ENCODE results near the gene STK4.
A peak's percentile ranks its signal among the peaks of the same experiment; 100 is the strongest.

The STK4 gene

DNA sequence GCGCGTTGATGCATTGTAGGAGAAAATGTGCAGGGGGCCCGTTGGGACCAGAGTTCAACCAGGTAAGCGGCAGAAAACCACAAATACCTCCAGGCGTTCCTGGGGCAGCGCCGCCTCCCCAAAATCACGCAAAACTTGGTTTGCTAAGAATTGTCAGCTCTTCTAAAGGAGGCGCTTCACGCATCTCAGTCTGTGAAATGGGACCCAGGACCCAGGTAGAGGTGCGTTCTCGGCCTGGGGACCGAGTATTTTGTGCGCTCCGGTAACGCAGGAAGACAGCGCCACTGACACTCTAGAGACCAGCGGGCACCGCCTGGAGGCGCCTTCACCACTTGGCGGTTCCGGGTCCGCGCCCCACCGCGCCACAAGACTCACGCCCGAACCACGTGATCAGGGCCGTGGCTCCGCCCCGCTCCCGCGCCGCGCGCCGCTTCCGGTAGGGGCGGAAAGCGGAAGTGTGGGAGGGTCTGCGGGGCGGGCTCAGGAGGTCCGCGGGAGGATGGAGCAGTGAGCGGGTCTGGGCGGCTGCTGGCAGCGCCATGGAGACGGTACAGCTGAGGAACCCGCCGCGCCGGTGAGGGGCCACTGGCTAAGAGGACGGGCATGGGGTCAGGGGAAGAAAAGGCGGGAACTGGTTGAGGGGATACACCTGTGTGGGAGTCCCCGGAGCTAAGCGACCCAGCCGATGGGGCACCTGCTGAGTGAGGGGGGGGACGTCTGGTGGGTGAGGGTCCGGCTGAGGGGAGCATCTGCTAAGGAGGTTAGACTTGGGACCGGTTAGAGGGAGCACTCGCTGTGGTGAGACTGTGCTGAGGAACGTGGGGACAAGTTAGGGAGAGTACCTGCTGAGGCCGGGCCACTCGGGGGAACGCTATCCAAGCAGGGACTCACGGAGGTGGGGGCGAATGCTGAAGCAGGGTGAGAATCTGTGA is at the start of gene STK4:
TSS of gene STK4 (plus strand) at position 483 of the 932 bp plus-strand sequence. CDS start at position 540, 57 bp downstream.
- DNase-seq (ENCODE audit: low spot score) = peak; percentile 92

DNA sequence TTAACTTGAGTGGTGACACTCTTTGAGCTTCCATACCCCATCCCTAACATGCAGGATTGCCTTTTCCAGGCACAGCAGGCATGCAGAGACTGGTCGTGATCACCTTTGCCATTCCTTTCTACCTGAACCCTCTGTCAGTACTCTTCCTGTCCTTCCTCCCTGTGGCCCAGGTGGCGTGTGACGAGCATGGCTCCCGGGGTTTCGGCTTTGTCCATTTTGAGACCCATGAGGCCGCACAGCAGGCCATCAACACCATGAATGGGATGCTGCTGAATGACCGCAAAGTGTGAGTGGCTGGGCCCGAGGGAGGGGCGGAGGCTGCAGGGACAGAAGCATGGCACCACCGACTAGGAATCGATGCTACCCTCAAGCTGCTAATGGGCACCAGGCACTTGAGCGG is 49.7 kb upstream of the STK4 start:
- DNase-seq (ENCODE audit: low spot score) = no peak

DNA sequence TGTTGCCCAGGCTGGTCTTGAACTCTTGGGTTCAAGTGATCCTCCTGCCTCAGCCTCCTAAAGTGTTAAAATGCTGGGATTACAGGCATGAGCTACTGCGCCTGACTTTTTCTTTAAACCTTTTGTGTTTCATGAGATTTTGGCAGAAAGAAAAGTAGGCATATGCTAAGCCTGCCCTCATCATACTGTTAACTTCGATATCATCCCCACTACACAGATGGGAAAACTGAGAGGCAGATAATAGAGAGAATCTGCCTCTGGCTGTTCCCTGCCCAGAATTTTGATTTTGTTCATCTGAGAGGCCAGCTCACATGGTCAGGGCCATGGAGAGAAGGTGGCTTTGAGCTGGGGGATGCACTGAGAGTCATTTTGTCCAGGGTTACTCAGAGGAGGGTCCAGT is 48.9 kb upstream of the STK4 start:
- DNase-seq (ENCODE audit: low spot score) = no peak

DNA sequence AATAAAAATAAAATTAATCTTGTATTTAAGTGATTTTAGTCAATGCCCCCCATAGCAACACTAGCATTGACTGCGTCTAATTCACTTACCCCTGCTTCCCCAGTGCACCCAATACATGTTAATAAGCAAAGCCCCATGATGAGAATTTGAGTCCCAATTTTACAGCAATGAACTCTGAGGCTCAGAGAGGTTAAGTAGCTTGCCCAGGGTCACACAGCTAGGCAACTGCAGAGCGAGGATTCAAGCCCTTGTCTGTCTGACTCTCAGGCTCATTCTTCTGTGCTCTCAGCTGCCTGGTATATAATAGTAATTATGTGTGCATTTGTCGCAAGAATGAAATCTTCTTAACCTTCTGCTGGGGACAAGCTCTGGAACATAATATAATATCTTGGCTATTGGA is 48.0 kb upstream of the STK4 start:
- DNase-seq (ENCODE audit: low spot score) = no peak

DNA sequence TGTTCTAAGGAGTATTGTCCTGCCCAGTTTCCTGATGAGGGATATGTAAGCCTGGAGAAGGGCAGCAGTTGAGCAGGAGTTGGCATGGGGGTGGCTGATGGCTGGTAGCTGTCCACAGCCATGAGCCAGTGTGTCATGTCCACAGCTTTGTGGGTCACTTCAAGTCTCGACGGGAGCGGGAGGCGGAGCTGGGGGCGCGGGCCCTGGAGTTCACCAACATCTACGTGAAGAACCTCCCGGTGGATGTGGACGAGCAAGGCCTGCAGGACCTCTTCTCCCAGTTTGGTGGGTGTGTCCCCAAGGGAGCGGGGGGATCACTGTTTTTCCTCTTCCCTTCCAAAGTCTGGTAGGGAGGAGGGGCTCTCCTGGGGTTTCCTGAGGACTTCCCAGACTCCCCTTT is 47.6 kb upstream of the STK4 start:
- DNase-seq (ENCODE audit: low spot score) = no peak

DNA sequence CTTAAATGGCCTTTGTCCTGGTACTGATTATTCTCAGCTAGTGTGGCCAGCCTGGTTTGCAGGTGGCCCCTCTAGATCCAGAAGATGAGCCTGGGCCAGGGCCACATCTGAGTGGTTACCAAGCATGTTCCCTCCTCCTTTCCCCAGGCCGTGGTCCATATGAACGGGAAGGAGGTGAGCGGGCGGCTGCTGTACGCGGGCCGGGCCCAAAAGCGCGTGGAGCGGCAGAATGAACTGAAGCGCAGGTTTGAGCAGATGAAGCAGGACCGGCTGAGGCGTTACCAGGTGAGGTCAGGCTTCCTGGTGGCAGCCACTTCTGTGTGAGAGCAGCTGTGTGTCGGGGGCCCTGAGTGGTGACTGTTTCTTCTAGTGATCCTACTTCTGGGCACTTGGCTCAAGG is 44.9 kb upstream of the STK4 start:
- DNase-seq (ENCODE audit: low spot score) = no peak

DNA sequence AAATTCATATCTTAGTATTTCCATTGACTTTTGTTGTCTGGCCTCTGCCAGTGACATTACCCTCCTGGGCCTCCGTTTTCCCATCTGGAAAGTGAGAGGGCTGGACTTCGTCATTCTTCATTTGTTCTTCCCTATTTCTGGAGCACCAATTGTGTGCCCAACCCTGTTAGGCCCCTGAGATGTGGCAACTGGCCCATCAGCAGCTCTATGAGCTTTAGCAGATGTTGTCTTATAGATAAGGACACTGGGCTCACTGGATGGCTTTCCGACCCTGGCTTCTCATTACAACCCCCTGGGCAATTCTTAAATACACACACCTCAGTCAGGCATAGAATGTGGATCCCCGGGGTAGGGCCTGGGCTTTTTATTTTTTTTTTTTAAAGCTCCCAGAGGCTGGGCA is 41.8 kb upstream of the STK4 start:
- DNase-seq (ENCODE audit: low spot score) = no peak

DNA sequence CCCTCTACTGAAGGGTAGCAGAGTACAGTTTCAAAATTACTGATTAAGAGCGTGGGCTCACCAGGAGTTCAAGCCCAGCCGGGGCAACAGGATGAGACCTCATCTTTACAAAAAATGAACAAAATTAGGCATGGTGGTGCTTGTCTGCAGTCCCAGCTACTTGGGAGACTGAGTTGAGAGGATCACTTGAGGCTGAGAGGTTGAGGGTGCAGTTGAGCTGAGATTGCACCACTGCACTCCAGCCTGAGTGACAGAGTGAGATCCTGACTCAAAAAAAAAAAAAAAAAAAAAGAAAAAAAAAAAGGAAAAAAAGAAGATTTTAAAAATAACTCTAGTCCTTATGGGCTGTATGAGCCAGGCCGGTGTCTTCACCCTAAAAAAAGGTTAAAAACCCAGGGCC is 37.7 kb upstream of the STK4 start:
- DNase-seq (ENCODE audit: low spot score) = no peak

DNA sequence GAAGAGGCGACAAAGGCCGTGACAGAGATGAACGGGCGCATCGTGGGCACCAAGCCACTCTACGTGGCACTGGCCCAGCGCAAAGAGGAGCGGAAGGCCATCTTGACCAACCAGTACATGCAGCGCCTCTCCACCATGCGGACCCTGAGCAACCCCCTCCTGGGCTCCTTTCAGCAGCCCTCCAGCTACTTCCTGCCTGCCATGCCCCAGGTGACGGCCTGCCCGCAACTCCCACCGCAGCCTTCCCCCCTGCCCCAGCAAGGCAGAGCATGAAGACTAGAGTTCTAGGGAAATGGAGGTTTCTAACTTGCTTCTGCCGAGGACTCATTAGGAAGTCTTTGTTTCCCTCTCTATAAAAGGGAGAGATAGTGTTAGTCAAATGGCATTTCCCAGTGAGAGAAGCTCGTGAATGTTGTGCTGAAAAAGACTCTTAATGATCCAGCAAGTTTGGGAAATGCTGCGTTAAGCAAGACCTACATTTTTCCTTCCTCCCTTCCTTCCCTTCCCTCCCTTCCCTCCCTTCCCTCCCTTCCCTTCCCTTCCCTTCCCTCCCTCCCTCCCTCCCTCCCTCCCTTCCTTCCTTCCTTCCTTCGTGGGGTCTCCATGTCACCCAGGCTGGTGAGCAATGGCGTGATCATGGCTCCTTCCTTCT is 35.7 kb upstream of the STK4 start:
- no peak for DNase-seq (ENCODE audit: low spot score)

DNA sequence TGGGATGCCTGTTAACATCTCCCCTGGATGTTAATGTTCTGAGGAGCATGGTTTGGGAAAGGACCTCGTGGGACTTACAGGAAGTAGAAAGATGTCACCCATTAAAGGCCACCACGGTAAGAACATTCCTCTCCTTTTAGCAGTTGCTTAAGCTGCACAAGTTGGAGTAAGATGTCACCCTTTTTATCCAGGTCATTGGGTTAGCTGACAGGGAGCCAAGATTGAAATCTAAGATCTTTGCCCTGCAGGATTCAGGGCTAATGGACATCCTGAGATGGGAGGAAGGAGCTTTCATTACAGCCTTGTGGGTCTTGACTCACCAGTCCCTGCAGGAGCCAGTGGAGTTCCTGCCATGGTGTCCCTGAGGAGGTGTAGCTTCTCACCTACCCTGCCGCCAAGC is 34.4 kb upstream of the STK4 start:
- DNase-seq (ENCODE audit: low spot score) = no peak

DNA sequence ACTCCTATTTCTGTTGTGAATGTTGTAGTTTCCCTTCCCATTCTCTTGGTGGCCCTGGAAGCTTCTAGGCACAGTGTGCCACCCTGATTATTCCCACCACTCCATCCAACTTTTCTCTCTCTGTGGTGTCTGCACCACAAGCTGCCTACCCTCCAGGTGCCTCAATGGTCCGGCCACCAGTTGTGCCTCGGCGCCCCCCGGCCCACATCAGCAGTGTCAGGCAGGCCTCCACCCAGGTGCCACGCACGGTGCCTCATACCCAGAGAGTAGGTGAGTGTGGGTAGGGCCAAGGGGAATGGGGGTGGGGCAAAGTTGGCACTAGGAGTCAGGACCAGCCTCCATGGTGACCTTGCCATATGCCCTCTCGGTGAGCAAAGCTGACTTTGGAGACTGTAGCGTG is 33.4 kb upstream of the STK4 start:
- DNase-seq (ENCODE audit: low spot score) = no peak

DNA sequence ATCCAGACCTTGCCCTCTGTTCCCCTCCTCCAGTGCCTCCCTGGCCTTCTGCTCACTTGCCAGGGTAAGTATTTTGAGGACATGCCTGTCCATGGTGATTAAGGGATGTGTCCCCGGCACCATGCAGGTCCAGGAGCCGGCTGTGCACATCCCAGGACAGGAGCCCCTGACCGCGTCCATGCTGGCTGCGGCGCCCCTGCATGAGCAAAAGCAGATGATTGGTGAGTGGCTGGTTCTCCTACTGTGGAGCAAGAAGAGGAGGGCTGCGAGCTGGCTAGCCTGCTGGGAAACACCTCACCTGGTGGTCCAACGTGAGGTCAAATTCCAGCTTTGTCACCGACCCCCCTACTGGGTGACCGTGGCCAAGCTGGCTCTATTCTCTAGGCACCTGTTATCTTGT is 29.8 kb upstream of the STK4 start:
- no peak for DNase-seq (ENCODE audit: low spot score)

DNA sequence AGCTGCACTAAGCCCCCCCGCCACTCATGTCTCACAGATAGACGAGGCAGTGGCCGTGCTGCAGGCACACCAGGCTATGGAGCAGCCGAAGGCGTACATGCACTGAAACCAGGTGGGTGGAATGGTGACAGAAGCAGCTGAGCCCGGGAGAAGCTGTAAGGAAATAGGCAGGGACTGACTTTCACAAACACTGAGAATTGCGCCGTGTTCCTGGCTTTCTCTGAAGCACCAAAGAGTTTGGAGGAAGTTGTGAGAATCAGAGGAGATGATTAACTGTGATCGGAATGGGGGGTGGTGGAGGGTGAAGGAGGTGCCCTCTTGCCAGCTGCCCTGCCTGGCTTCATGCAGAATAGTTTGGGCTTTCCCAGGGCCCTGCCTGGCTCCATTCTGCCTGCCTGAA is 27.7 kb upstream of the STK4 start:
- DNase-seq (ENCODE audit: low spot score) = no peak

DNA sequence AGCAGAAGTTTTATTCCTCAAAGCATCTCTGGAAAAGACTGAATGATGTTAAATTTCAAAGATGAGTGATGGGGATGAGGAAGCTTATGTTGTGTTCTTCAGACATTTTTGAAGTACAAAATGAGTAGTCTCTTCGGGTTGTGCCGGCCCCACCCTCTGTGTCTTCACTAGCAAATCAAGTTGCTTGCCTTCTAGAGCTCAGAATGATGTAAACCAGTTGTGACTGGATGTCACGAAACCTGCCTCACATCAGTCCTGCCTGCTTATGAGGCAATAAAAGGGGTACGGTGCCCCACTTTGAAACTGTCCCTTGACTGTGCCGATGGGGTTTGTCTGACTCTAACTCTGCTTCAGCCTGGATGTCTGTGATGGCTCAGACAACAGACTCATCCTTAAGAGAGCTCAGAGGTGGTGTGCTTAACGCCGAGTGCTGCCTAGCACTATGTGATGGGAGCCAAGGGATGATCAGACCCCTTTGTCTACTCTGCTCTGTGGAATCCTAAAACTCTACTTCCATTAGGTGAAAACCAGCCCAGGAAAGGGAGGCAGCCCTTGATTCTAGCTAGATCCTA is 25.1 kb upstream of the STK4 start:
- no peak for DNase-seq (ENCODE audit: low spot score)

DNA sequence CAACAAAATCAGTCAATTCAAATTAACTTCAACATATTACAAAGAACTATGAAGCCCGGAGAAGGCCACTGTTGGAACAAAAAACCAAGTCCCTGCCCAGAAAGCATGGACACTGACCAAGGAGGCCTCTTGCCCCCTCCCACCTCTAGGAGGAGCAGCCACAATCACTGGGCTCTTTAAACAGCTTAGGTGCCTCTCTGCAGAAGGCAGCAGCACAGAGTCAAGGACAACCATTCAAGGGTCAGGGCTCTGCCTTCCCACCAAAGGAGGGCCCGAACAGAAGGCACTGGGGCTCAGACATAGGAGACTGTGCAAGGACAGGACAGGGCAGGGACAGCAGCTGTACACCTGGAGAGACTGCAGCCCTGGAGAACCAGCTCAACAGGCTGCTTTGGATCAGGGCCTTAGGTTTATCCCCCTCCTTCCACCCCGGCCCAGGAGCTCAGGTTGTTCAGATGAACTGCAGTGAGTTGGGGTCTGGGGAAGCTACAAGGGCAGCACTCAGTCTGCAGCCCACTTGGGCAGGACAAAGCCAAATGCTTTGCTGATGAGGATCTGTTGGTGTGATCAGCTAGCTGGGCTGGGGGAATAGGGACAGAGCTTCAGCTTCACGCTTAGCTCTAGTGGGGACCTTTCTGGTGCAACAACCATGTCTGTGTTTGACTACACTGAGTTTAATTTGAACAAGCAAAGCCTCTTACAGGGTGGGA is 23.9 kb upstream of the STK4 start:
- DNase-seq (ENCODE audit: low spot score) = no peak

DNA sequence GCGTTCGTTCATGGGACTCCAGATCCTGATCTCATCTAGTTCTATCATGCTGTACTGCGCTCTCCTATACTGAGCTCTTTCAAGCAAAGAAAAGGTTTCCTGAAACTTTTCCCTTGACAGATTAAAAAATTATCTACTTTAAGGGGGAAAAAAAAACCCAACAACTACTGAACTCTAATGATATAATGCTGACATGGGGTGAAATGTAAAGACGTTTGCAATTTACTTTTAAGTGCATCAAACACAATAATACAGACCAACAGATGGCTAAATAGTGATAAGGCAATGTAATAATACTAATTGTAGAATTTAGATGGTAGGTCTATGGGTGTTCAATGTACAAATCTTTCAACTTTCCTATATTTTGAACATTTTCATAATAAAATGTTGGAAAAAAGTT is 22.5 kb upstream of the STK4 start:
- no peak for DNase-seq (ENCODE audit: low spot score)

DNA sequence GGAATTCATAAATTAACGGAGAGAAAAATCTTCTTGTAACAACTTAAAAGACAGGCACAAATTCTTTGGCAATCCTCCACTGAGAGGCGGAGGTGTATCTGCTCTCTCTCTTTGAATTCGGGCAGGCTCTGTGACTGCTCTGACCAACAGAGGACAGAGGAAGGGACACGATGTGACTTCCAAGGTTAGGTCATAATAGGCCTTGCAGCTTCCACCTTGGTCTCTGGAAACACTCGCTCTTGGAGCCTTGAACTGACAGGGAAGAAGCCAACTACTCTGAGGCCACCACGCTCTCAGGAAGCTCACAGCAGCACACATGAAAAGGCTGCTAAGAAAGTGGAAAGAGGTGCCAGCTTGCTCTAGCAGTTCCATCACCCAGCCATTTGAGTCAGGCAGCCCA is 21.1 kb upstream of the STK4 start:
- DNase-seq (ENCODE audit: low spot score) = no peak

DNA sequence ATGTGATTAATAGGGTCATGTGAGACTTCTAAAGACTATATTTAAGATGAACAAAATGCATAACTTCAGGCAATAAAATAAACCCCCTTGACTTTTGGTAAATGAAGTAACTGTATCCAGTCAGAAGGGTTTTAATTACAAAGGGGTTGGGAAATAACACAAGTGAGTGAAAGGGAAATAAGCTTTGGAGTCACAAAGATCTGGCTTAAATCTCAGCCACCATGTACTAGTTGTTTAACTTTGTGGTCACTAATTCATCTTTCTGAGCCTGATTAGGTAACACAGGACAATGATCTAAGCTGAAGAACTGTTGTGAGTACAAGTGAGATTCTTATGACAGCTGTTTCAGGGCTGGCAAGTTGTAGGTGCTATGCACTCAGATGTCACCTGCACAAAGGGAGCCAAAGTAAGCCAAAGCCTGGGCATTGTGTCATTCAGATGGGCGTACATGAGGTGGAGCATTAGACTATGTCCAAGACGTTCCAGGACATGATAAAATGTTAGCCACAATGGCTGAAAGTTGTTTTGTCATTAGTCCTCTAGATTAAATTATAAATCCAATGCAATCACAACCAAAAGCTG is 19.9 kb upstream of the STK4 start:
- no peak for DNase-seq (ENCODE audit: low spot score)

DNA sequence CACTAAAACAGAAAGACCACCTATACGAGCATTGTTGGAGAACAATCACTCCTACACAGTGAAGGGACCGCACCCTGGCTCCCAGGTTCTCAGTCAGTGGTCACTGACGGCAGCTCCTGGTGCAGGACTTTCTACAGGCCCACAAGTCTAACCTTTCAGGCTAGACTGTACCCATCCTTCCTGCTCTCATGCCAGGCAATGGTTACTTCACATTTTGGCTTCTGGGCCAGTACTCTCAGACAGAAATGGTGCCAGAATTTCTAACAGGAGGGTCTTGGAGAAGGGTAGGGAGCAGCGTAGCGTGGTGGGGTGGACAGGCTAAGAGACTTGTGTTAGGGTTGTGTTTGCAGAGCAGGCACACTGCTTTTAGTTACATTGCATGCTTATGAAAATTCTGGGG is 18.2 kb upstream of the STK4 start:
- no peak for DNase-seq (ENCODE audit: low spot score)

DNA sequence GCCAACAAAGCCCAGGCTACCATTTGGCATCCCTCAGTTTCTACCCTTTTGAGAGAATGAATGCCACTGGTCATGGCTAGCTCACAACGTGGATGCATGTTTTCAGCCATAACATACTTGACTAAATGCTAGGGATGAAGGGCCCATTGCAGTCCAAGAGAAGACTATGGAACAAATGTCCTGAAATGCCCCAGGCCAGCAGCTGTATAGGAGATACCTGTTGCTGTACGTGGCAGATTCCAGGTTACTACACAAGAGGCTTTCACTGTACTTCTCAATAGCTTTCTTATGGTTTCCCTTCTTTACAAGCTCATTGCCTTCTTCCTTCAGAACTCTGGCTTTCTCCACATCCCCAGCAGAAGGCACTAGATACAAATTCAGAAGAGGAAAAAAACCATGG is 17.8 kb upstream of the STK4 start:
- DNase-seq (ENCODE audit: low spot score) = no peak

DNA sequence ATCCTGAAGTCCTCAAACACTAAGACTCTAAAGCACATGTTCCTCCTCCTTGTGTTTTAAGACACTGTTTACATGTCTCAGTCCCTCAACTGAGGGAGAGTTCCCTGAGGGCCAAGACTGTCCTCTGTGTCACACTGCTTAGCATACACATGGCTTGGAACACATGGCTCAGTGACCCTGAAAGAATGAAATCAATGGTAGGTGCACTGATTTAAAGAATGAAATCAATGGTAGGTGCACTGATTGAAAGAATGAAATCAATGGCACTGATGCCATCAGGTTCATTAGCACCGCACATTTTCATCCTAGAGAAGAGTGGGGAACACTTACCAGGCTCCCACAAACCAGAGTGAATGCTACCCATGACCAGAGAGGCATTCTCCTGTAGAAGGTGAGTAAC is 15.9 kb upstream of the STK4 start:
- DNase-seq (ENCODE audit: low spot score) = no peak

DNA sequence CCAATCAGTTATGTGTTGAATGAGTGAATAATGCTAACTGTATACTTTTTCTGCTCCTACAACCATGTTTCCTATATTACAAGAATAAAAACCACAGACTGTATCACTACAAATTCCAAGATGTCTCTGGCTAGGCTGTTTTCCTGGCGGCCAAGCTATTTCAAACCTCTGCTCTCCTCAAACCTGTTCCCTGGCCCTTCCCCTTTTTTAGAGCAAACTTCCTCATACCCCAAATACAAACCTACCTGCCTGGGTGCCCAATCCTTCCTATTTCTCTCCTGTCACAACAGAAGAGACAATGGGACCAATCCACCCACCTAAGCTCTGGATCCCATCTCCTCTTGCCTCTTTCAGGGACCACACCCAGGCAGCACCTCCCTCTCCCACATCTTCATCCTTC is 13.6 kb upstream of the STK4 start:
- DNase-seq (ENCODE audit: low spot score) = no peak

Measured in AG08396 (cell line).